NCI-H1436 (cell line): ENCODE measurements around the gene SDSL.
A peak's percentile ranks its signal among the peaks of the same experiment; 100 is the strongest.

ENCODE experiments used
- DNase-seq: peaks from one replicate; lab custom pipeline; 2025; lab: John Stamatoyannopoulos, UW

SDSL gene

GRCh38 chr12:113420996-113421595 is 1.1 kb upstream of the SDSL start:
- DNase-seq, result no peak

- no peak for DNase-seq
Measured at GRCh38 chr12:113422886-113423669, 898 bp downstream of the SDSL start.

GRCh38 chr12:113424456-113424855 is 2.3 kb downstream of the SDSL start:
- no peak for DNase-seq

- peak; percentile 7 for DNase-seq
Measured at GRCh38 chr12:113424915-113425823, 3.0 kb downstream of the SDSL start.

GRCh38 chr12:113425960-113426453 is 3.8 kb downstream of the SDSL start:
- DNase-seq, result no peak

GRCh38 chr12:113427882-113428281 is 5.7 kb downstream of the SDSL start:
- no peak for DNase-seq

- no peak for DNase-seq
Measured at GRCh38 chr12:113428482-113428881, 6.3 kb downstream of the SDSL start.

GRCh38 chr12:113432986-113433385 is 10.8 kb downstream of the SDSL start:
- DNase-seq, result no peak

- no peak for DNase-seq
Measured at GRCh38 chr12:113435367-113435766, 13.2 kb downstream of the SDSL start.

- DNase-seq, result no peak
Measured at GRCh38 chr12:113436586-113436985, 14.4 kb downstream of the SDSL start.

GRCh38 chr12:113436993-113437728 is 15.0 kb downstream of the SDSL start:
- DNase-seq, result no peak

GRCh38 chr12:113437729-113438100 is 15.5 kb downstream of the SDSL start:
- DNase-seq, result no peak

GRCh38 chr12:113438523-113439300 is 16.5 kb downstream of the SDSL start:
- DNase-seq, result no peak

GRCh38 chr12:113439301-113439597 is 17.1 kb downstream of the SDSL start:
- DNase-seq, result no peak

- peak; percentile 49 for DNase-seq
Measured at GRCh38 chr12:113439606-113440030, 17.4 kb downstream of the SDSL start.

GRCh38 chr12:113440336-113440735 is 18.2 kb downstream of the SDSL start:
- no peak for DNase-seq

- DNase-seq, result no peak
Measured at GRCh38 chr12:113440947-113441782, 19.0 kb downstream of the SDSL start.

GRCh38 chr12:113443030-113443539 is 20.9 kb downstream of the SDSL start:
- no peak for DNase-seq

- DNase-seq, result no peak
Measured at GRCh38 chr12:113445544-113446171, 23.5 kb downstream of the SDSL start.

- DNase-seq, result no peak
Measured at GRCh38 chr12:113448873-113449272, 26.7 kb downstream of the SDSL start.
